Measurements from ENCODE around the gene MECP2.

MECP2 gene

GRCh38 chrX:154023276-154024000 lies 74.1 kb downstream of the MECP2 start:
- TF ChIP-seq CTCF (conservative IDR thresholded peaks at IDR 0.05; ENCODE audit: low read length), result no peak
- no peak overlapping the region for H3K4me3 ChIP-seq (ENCODE audit: low read length)

GRCh38 chrX:154022108-154022507 lies 75.4 kb downstream of the MECP2 start:
- no peak for DNase-seq (ENCODE audit: low read depth)
- no peak overlapping the region for H3K4me3 ChIP-seq (ENCODE audit: low read length)
- TF ChIP-seq CTCF (conservative IDR thresholded peaks at IDR 0.05; ENCODE audit: low read length), result no peak

More at GRCh38 chrX:154023276-154024000, 74.1 kb downstream of the MECP2 start:
- no peak for DNase-seq (ENCODE audit: low read depth)

DNA sequence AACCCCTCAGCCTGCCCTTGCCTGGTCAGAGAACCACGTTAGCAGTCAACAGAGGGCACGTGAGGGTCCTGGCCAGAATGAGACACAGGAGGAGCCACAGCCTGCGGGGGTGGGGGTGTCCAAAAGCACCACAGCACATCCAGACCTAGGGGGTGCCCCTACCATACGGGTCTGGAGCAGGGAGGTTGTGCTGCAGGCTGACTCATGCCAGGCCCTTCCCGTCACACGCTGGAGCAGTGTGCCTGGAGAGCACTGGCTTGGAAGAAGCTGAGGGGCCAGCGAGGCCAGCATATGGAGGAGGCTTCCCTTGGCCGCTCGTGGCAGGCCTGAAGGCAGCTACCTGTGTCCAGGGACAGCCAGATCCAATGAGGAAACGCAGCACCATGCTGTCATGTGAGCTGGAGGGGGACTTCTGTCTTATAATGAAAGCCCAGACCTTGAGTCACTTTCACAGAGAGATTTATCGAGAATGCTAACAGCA lies 76.3 kb downstream of the MECP2 start:
- peak; percentile 8; the same call in 1 of the 2 replicates for TF ChIP-seq CTCF (conservative IDR thresholded peaks at IDR 0.05; ENCODE audit: low read length)
- no peak overlapping the region for H3K4me3 ChIP-seq (ENCODE audit: low read length)
- DNase-seq (ENCODE audit: low read depth), result peak; percentile 62

DNA sequence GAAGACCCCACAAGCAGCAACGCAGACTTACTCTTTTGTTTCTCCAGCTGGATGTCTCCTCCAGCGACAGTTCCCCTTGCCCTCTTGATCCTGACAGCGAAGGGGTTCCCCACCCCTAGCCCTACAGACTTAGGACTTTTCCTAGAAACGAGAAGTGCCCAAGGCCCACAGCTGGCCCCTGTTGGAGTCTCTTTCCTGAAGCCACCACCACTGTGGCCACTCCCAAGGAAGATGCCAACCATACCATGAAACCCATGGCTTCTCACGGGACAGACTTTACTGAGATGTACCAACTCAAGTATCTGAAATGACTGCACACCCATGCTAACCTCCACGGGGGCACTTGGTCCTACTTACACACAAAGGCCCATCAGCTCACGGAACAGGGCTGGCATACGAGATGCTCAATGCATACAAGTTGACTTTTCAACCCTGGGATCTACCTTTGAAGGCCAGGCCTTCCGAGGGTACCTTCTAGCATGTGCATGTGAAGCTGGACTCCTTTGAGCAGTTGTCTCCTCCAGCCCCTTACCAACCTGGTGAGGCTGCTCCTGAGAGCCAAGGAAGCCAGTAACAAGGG lies 76.9 kb downstream of the MECP2 start:
- no peak for TF ChIP-seq CTCF (conservative IDR thresholded peaks at IDR 0.05; ENCODE audit: low read length)
- DNase-seq (ENCODE audit: low read depth), result peak; percentile 38

GRCh38 chrX:154019633-154020528 lies 77.6 kb downstream of the MECP2 start, which contains the start of gene IRAK1:
TSS of gene IRAK1 (minus strand) at chrX:154019902. CDS start at chrX:154019812, 90 bp downstream.
- DNase-seq (ENCODE audit: low read depth), result peak; percentile 51

More for the DNA sequence above, 76.9 kb downstream of the MECP2 start:
- H3K4me3 ChIP-seq (ENCODE audit: low read length), result peak overlapping the region; percentile 56

More at GRCh38 chrX:154019633-154020528, 77.6 kb downstream of the MECP2 start, which contains the start of gene IRAK1:
- TF ChIP-seq CTCF (conservative IDR thresholded peaks at IDR 0.05; ENCODE audit: low read length), result no peak
- H3K4me3 ChIP-seq (ENCODE audit: low read length), result peak within 1 kb of the TSS; percentile 62

All from AG10803 (cell line).